CD4-positive, alpha-beta T cell treated with Interferon alpha-2 for 1 hour (primary cell): Measurements from ENCODE around the gene GALNT10.

ENCODE experiments used
- DNase-seq, 2 donors: peaks; one replicate each; pipeline ENCODE4 v3.0.0-alpha.2; 2020 to 2022

Gene GALNT10

DNA sequence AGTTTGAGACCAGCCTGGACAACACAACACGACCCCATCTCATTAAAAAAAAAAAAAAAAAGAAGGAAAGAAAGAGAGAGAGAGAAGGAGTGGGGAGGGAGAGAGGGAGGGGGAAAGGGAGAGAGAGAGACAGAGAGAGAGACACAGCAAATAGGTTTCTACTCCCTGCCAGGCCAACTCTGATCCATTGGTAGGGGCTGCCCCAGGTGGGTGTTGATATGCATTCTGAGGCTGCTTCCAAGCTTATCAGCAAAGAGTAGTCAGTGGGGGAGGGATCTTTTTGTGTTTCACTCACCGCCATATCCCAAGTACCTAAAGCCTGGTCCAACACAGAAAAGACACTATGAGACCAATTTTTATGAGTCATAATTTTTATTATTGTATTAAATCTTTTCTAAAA, 198.3 kb downstream of the GALNT10 start:
- DNase-seq = no peak

DNA sequence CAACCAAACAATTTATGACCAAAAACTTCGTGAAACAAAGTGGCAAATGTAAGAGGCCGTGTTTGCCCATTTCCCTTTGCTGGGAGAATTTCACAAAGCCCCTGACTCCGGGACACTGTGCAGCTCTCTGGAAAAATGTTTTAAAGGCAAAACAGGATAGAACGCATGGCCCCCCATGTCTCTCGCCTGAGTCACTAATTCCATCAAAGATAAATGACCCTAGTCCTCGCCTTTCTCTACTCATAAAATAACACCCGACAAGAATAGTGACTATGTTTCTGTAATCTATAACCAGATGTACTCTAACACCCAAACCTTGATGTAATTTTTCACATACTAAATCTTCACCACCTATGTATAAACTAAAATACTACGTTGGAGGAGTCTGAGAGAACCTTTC, 199.6 kb downstream of the GALNT10 start:
- no peak for DNase-seq

DNA sequence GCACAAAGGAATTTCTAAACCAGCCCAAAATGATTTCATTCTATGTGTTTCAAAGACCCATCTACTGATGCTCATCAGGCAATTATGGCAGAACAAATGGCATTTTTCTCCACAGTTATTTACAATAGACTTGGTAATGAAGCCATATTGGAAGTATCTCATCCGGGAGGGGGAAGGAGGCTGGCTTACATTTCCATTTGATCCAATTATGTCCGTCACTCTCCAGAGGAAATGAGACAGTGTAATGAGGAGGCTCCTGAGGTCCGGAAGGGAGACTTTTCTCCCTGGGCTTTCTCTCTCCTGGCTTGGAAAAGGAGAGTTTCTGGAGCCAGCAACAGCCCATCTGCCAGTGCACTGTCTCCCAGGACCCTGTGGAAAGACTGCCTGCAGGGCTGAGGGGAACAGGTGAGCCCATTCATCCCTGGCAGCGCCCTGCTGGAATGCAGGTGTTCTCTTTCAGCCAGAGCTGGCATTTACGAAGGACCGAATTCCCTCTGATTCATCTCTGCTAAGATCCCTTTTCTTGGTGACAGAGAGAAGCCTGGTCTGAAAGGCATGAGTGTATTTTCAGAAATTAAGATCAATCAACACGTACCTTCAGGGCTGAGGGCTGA, 200.3 kb downstream of the GALNT10 start:
- DNase-seq = no peak

DNA sequence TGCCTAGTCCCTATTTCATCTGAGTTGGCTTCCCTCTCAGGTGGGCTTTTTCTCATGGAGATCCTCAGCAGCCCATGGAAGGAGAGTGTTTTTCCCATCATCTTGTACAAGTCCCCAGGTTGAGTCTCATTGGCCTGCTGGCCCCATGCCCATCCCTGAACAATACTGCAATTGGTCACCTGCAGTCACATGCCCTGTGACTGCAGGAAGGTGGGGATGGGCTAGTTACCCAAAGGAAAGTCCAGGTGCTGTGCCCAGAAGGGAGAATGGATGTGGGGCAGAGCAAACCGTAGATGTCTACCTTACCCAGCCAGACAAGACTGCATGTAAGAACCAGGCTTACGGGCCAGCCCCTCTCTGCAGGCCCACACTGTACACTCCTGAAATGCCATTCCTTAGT, 201.3 kb downstream of the GALNT10 start:
- no peak for DNase-seq

DNA sequence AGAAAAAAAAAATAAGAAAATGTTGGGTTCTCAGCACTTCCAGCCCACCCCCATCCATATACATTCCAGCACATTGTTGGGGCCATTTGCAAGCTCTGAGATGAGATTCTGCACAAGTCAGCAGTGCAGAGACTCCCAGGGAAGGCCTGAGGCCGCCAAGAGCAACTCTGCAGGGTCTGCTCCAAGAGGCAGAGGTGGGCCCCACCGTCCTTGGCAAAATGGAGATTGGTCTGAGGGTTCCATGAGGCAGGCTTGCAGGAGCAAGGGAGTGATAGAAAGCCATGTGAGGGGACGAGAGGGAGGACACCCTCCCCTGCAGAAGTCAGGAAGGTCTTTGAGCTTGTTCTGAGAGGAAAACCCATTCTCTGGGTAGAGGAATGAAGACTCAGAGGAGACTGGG, 203.3 kb downstream of the GALNT10 start:
- DNase-seq = no peak

DNA sequence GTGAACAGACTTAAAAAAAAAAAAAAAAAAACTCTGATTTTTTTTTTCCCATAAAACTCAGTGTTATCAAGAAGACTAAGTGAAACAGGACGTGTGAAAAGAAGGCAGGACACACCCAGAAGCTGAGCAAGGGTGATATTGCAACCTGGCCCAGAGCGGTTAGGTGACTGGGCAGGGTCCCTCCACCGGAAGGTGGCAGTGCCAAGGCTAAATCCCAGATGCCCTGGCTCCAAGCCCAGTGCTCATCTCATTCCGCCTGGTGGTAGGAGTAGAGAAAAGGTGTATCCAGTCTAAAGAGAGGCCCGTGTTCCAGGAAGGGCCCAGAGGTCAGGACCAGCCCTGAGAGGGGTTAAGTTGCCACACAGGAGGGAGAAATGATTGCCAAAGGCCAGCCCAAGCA, 203.8 kb downstream of the GALNT10 start:
- no peak for DNase-seq

DNA sequence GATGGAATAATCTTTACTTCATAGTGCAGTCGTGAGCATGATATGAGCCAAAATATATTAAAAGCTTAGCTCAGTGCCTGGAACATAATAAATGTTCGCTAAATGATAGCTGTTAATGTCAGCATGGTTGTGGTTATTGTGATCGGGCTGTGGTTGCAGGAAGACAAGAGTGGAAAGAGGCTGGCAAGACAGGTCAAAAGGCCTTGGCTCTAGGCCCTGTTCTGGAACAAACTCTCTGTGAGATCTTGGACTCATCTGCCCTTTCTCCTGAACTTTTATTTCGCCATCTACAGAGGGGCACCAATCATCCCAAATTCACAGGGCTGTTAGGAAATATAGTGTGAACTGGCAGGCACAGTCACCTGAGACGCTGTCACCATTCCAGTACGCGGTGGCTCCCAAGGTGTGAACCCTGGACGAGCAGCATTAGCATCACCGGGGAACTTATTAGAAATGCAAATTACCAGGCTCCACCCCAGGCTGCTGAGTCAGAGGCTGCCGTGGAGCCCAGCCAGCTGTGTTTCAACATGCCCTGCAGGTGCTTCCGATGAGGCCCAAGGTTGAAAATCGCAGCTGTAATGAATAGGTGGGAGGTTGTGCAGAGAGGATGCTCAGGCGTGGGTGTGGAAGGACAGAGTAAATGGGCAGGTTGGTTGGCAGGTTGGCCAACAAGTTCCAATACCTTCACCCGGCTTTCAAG, 205.0 kb downstream of the GALNT10 start:
- DNase-seq = no peak

DNA sequence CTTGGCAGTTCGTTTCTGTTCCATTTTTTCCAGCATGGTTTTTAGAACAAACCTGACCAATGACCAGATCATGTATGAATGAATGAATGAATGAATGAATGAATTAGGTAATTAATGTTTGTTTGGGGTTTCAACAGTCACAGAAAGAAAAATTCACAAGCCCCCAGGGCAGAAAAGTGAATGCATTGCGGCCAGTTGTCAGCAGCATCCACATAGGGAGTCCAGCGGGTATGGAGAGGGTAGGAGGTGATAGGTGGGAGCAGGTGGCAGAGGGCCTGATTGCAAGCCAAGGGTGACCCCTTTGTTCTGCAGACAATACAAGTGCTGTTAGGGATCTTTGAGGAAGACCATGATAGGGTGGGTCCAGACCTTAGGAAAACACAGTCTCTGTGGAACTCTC, 205.6 kb downstream of the GALNT10 start:
- no peak for DNase-seq

DNA sequence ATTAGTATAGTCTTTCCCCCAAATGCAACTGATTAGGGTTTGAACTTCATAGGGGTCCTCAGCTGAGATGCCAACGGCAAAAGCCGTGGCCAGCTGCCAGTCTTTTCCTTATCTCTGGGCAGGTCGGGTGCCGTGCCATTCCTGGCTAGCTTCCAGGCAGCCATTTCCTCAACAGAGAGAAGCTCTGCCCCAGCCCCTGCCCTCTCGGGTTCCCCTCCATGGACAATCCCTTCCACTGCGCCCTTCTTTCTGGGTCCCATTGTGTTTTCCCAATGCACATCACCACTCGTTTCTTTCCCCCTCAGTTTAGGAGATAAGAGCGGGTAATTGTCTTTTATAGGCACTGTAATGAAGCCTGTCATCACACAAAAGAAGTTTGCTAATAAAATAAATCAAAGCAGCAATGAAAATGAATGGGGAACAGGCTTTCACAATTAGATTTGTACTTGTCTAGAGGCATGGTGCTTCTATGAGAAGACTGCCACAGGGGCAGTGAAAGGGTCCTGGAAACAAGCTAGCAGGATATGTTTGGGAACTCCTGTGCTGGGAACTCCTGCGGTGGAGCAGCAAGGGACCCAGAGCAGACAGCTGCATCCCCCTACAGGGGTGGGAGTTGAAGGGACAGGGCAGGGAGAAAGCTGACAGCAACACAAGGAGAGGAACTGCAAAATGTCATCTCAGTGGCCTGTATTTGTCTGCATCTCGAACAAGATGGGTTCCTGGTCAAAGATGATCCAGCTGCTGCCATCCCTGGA, 207.3 kb downstream of the GALNT10 start:
- DNase-seq = no peak

DNA sequence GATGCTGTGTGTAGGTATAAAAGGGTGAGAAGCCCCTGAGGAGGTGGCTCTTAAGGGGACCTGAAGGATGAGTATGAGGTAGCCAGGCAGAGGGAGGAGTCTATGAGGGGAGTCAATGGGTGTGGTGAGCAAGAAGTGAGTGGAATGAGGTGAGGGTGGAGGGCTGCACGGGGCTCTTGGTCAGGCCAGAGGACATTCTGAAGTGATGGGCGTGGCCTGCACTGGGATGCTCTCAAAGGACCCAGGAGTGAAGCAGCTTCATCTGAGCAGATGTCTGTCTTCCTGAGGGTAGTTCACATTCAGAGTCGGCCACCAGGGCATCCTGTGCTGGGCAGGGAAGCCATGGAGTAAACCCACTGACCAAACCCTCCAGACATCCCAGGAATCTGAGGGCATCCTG, 210.1 kb downstream of the GALNT10 start:
- DNase-seq = no peak

DNA sequence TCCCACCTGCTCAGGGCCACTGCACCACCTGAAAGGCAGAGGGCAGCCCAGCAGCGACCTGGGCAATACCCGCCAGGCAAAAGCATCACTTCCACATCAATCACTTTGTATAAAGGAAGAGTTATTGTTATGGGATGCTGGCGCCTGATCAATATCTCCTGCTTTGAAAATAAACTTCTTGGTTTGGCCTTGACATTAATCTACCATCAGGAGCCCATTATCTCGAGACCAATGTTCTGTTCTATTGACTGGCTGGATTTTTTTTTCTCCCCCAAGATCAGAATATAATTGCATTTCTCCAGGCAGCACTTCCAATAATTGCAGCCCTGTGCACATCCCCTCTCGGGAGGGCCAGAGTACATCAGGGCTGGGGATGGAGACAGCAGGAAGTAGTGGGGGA, 210.8 kb downstream of the GALNT10 start:
- DNase-seq = no peak

DNA sequence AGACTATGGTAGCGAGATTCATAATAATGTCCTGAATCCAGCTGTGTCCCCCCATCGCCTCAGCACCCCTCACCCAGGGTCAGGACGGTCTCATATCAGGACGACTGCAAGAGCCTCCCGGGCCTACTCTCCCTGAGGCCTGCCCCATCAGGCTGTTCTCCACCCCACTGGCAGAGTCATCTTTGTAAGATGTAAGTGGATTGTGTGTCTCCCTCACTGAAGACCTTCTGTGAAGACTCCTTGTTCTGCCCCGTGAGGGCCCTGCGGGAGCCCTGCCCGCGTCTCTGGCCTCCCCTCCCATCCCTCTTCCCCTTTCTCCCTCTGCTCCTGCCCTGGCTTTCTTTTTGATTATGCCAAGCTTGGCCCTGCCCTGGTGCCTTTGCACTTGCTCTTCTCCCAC, 211.4 kb downstream of the GALNT10 start:
- DNase-seq = no peak

DNA sequence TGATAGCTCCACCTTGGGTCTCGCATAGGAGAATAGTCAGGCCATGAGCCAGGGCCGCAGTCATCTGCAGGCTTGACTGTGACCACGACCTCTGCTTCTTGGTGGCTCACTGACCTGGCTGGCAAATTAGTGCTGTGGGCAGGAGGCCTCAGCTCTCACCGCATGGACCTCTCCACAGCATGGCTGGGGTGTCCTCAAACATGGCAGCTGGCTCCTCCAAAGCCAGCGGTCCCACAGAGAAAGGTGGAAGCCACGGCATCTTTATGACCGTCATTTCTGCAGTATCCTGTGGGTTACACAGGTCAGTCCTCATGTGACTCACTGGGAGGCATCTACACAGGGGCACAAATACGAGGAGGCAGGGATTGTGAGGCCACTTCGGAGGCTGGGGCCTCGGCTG, 212.1 kb downstream of the GALNT10 start:
- no peak for DNase-seq

DNA sequence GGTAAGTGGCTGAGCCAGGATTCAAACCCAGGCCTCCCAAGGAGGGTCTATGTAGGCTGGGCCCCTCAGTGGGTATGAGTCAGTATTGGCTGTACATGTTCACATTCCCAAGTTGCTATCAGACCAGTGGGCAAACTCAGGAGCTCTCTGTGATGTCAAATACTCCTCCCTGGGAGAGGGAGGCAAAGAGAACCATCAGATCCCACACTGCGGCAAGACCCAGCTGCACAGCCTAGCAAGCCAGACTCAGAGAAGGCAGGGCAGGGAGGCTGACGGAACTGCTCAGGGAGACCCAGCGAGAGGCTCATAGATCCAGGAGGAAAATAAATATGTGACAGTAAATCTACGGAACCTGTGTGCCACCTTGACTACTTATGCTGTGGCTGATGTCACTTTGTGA, 212.7 kb downstream of the GALNT10 start:
- DNase-seq = no peak

DNA sequence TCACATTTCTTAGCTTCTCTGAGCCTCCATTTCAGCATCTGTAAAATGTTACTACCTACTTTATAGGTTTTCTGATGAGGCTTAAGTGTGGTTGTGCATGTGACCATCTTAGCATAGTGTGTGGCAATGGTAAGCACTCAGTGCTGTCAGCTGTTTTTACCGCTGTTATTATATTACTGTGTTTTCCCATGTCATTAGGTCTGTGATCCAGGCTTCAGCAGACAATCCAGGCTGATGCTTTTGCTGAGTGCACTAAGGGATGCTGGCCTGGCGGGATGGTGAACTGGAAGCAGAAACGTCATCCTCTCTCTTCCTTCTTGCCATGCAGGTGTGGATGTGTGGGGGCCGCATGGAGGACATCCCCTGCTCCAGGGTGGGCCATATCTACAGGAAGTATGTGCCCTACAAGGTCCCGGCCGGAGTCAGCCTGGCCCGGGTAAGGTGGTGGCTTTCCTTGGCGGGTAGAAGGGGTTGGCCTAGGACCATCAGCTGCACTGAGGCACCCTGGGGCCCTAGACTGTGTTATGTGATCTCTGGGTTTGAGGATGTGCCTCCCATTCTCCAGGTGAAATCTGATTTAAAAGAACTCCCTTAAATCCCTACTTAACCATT, 213.3 kb downstream of the GALNT10 start:
- DNase-seq = no peak

DNA sequence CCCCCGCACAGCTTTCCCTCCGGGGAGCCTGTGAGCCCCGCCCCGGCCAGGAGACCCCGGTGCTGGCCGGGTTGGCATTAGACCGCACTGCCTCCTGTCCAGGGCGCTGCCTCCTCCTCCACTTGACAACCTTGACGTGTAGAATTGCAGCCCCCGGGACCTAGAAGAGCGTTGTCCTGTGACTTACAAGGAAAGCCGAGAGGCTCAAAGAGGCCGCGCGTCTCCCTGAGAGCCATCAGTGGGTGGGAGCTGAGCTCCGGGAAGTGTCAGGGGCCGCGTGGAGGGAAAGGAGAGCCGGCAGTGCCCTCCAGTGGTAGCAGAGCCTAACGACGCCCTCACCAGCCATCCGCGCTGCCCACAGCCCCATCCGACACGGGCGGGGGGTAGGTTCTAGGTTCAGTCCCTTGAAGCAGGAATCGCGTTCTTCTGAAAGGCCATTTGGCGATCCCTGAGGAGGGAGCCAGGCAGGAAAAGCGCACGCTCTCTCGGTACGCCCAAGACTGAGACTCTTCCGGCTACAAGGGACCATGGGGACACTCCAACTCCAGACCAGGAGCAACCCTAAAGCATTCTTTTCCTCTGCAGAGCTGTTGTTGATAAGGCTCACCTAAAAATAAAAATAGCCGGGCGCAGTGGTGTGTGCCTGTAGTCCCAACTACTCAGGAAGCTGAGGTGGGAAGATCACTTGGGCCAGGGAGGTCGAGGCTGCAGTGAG, 214.7 kb downstream of the GALNT10 start:
- DNase-seq = peak; percentile 64 to 68

DNA sequence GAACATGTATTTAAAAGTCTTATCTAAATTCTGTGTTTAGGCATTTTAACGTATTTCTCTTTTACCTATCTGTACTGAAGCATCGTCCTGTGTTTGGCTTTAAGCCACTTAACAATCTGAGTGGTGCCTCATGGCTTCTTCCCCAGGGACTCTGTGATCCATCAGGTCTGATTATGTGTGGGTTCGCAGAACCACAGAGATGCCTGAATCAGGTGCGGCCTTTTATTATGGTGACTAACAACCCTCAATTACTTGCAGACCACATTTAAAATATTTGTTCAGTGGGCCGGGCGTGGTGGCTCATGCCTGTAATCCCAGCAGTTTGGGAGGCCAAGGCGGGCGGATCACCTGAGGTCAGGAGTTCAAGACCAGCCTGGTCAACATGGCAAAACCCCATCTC, 215.7 kb downstream of the GALNT10 start:
- DNase-seq = no peak

DNA sequence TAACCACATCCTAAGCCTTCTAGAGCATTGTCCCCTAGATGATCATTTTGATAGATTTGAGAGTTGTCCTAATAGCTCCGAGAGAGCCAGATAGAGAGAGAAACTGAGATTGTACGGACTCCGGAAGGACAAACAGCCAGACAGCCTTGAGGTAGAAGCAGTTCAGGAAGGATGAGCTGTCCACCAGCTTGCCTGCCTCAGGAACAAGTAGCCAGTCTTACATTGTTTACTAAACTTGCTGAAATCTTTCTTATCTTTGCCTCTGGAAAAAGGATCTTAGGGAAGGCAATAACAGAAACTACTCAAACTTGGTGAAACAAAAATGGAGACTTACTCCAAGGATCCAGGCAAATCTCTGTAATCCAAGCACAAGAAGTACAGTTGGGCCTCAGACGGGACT, 216.3 kb downstream of the GALNT10 start:
- no peak for DNase-seq

DNA sequence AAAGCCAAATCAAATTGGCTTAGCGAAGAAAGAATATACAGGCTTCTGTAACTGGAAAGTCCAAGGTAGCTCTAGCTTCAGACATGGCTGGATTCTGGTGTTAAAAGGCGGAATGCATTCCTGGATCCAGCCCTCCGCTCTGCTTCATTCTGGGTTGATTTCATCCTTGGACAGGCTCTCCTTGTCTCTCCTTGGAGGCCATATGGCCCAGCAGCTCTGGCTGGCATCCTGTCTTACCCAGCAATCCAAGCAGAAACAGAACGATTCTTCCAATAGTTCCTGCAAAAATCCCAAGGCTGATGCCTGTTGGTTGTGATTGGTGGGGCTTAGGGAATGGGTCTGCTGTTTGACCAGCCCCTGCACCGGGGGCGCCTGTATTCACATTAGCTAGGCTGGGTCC, 218.3 kb downstream of the GALNT10 start:
- no peak for DNase-seq

DNA sequence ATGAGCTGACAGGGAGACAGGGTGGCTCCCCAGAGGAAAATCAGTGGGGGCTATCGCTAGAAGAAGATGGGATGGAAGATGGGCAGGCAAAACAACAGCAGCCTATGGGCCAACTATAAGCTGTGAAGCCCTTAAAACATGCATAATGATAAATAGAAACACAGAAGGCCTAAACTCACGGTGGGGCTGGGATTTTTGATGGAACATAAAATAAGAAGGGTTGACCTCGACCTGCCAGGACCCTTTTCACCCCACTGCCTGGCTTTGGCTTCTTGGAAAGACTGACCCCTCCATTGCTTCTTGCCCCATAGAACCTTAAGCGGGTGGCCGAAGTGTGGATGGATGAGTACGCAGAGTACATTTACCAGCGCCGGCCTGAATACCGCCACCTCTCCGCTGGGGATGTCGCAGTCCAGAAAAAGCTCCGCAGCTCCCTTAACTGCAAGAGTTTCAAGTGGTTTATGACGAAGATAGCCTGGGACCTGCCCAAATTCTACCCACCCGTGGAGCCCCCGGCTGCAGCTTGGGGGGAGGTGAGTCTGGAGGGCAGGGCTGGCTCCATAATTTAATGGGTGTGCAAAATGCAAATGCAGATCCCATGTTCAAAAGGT, 218.8 kb downstream of the GALNT10 start:
- DNase-seq = no peak

DNA sequence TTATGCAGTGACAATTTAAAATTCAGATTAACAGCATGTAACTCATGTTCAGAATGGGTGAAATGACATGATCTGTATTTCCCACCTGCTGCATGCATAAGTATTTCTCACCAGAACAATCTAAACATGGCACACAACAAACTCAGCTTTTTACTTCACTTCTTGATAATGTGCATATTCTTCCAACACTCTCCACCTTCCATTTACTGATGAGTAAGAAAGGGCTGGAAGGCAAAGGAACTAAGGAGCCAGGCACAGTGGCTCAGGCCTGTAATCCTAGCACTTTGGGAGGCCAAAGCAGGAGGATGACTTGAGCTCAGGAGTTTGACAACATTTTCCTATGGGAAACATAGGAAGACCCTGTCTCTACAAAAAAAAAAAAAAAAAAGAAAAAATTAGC, 219.5 kb downstream of the GALNT10 start:
- no peak for DNase-seq

DNA sequence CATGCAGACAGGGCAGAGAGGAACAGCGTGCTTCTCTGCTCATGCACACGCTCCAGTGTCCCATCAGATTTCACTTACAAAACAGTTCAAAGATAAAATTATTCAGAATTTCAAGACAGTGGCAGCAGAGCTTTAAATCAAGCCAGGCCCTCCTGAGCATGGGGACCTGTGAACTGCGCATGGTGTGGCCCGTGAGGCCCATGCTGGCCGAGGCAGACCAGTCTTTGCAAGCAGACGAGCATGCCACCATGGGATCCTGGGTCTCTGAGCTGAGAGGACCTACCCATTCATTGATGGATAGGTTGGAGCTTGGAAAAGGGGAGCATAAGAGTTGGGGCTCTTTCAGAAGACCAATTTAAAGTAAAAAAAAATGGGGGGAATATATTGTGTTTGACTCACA, 220.3 kb downstream of the GALNT10 start:
- DNase-seq = no peak

DNA sequence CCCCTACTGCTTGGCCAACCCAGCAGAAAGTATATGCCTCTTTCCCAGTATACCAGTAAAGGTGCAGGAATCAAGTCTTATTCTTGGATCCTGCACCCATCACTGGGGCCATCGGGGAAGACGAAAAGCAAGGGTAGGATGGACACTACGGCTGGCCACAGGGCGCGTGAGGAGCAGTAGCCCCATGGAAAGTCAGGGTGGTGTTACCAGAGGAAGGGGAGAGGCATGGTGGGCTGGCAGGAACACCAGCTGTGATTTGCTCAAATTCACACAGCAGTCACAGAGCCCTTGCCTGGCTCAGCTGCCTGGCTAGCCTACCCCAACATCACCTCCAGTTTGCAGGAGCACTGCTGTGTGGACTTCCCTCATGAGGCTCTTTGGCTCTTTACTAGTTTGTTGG, 220.8 kb downstream of the GALNT10 start:
- DNase-seq = no peak
